Adrenal gland (tissue), 12 donors: ENCODE measurements around the gene NAV2. TPM values are rescaled to one million over a fixed set of nuclear protein-coding genes. Genes with fewer than 3 reads are reported as not detected.

Source experiments
- DNase-seq, 7 donors: peaks; one replicate each; pipeline ENCODE4 v3.0.0-alpha.2; 2019 to 2020
- H3K27ac ChIP-seq, 5 donors: fragments of 200-600 bp; sonication (generic) in 4 of 5; 1 replicate in 3 of 5; 2 replicates in 2 of 5; pipeline versions ENCODE4 v1.5.1 to v1.8.0; 2016 to 2020; ENCODE audit warnings: mild to moderate bottlenecking in 1 of 5
- H3K27me3 ChIP-seq: fragments of 200-600 bp; 2 replicates; pipeline ENCODE4 v1.8.0; 2021
- H3K36me3 ChIP-seq, 2 donors: fragments of 200-600 bp; replicated peaks in 1 of 2; 1 replicate in 1 of 2; 2 replicates in 1 of 2; pipeline versions ENCODE4 v1.5.1 to v1.8.0; 2018 to 2022
- H3K4me1 ChIP-seq, 2 donors: fragments of 200-600 bp; replicated peaks in 1 of 2; 1 replicate in 1 of 2; 2 replicates in 1 of 2; pipeline versions ENCODE4 v1.5.1 to v1.8.0; 2018 to 2021
- H3K4me3 ChIP-seq, 4 donors: fragments of 200-600 bp; sonication (generic) in 3 of 4; one replicate each; pipeline ENCODE4 v1.5.1; 2016 to 2018
- H3K9me3 ChIP-seq, 3 donors: fragments of 200-600 bp; sonication (generic) in 1 of 3; replicated peaks in 1 of 3; 1 replicate in 2 of 3; 2 replicates in 1 of 3; pipeline versions ENCODE4 v1.5.1 to v1.8.0; 2016 to 2021
- POLR2A ChIP-seq, 2 donors: fragments of 450-650 bp; IDR thresholded peaks; one replicate each; pipeline ENCODE4 v1.6.1; 2017; ENCODE audit warnings: antibody characterized with exemption in 2 of 2, mild to moderate bottlenecking in 2 of 2, moderate library complexity in 1 of 2
- WGBS, 4 donors: extraction: QIAGEN DNeasy Blood & Tissue Kit in 2 of 4; methylation state at CpG; one replicate each; pipeline versions ENCODE4 v1.1.5 to v1.1.7; 2013 to 2017; 5-methylcytosine and 5-hydroxymethylcytosine counted together
- intact Hi-C, 2 donors: fragments of 100-400 bp; cut with DNase I; formaldehyde crosslinking; loops; one replicate each; pipeline versions ENCODE4 v1.14.1 to v1.15.0; 2022 to 2023
- polyA plus RNA-seq, 3 donors: library from polyadenylated mRNA; stranded (reverse); fragments of 200-250 nt in 2 of 3; fragments of 350-450 nt in 1 of 3; fragmentation: Illumina TruSeq in 1 of 3; extraction: RNeasy Lipid Tissue Mini Kit (QIAGEN cat#74804) in 1 of 3; gene quantifications; one replicate each; pipeline ENCODE4 v1.2.3, GENCODE V29; 2013 to 2014
- total RNA-seq, 9 donors: library from RNA; depleted of rRNA in 4 of 9; stranded (reverse); fragments of >200 nt in 4 of 9; fragments of 120-200 nt in 1 of 9; fragmentation: NEBNext Ultra II Directional in 1 of 9; extraction: Animal tissue kit (Norgen Biotek cat#: 25700) in 1 of 9; gene quantifications; one replicate each; pipeline versions ENCODE4 v1.1.0 to v1.2.4, GENCODE V29; 2013 to 2023
- TF ChIP-seq, protein P1 (sequence below), 6 experiments: fragments of 450-650 bp in 4 of 6; fragments of 200-600 bp in 2 of 6; sonication (generic) in 1 of 6; IDR thresholded peaks; 1 replicate in 5 of 6; 2 replicates in 1 of 6; pipeline versions ENCODE4 v1.5.1 to v1.8.0; 2016 to 2021; ENCODE audit warnings: antibody characterized with exemption in 6 of 6, mild to moderate bottlenecking in 2 of 6, moderate library complexity in 1 of 6
- donor health status: healthy with polysubstance abuse.
- donor health status: Bipolar disorder and iron deficiency.
- donor health status: DM: yes; HTN: yes; CAD: no.
- donor health status: DM: no; HTN: no; CAD: no.
- donor health status: DM: no; HTN: no; CAD: no.
- donor health status: DM: yes; HTN: yes; CAD: no.

Gene NAV2
- total and polyA plus RNA-seq, 12 donors = 1.6 to 9.2 (median 5.5) TPM

DNA sequence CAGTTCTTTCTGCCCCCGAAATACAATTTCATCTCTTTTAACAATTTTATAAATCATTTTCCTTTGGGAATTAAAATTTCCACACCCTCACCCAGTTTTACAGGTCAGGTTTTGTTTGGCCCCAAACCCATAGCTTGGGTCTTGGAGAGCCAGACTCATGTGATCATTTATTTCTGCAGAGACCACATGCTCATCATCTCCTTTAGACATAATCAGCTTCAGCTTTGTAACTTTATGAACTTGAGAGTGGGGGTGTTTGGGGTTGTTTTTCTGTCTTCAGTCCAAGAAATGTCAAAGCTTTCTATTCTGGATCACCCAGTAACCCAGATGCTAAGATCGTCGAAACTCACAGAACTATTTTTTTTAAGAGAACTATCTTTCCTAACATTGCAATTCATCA lies 376.7 kb downstream of the NAV2 start:
- Histone ChIP-seq H3K4me3 (no peak overlapping the region), H3K36me3 (peaks cover 0 to 2% of the 10 kb centered on the region in 2 donors), H3K27me3 (no peaks in the 10 kb centered on the region), H3K27ac (no peak overlapping the region), H3K9me3 (no peaks in the 10 kb centered on the region), H3K4me1 (peaks cover 10 to 15% of the 10 kb centered on the region in 2 donors)
- intact Hi-C loops = no loop called here
- WGBS, 4 donors = 36 to 48% (median 42%) methylated on average over 3 of the region's 3 CpGs
- no peak for TF ChIP-seq POLR2A (IDR thresholded peaks at IDR 0.05)
- TF ChIP-seq, protein P1, sequence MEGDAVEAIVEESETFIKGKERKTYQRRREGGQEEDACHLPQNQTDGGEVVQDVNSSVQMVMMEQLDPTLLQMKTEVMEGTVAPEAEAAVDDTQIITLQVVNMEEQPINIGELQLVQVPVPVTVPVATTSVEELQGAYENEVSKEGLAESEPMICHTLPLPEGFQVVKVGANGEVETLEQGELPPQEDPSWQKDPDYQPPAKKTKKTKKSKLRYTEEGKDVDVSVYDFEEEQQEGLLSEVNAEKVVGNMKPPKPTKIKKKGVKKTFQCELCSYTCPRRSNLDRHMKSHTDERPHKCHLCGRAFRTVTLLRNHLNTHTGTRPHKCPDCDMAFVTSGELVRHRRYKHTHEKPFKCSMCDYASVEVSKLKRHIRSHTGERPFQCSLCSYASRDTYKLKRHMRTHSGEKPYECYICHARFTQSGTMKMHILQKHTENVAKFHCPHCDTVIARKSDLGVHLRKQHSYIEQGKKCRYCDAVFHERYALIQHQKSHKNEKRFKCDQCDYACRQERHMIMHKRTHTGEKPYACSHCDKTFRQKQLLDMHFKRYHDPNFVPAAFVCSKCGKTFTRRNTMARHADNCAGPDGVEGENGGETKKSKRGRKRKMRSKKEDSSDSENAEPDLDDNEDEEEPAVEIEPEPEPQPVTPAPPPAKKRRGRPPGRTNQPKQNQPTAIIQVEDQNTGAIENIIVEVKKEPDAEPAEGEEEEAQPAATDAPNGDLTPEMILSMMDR (IDR thresholded peaks at IDR 0.05) = no peak
- no peak for DNase-seq

DNA sequence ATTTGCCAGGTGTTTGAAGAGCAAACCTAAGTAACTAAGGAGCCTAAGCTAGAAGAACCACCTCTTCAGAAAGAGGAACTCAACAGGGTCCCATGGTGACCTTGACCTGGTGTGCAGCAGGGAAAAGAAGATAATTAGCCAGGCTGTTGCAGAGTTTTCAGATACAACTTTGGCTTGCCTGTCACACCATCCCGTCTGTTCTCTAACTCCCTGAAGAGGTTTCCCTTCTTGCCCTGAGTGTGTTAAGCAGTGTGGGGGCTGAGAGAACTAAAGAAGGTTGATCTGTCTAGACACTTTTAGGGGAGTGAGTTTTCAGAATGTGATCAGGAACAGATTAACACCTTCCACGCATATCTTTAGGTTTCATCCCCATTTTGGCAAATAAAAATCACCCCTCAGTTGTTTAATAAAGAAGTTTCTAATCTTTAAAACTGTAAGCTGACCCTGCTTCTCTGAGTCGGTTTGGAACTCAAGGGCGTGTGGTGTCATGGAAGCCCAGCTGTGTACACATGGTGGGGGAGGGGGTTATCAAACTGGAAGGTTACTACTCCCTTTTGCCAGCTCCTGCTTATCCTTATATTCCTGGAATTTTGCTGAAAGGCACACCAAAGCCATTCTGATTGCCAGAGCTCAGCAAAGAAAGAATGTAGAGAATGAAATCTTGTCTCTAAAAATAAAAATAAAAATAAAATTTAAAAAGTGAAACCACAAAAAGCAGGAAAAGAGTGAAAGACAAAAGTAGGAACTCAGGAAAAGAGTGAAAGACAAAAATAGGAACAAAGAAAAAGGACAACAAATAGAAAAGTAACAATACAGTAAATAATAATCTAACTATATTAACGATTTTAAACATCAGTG lies 377.4 kb downstream of the NAV2 start:
- no peaks in the 10 kb centered on the region for H3K9me3 ChIP-seq
- H3K27me3 ChIP-seq = no peaks in the 10 kb centered on the region
- TF ChIP-seq, protein P1 (IDR thresholded peaks at IDR 0.05) = no peak
- TF ChIP-seq POLR2A (IDR thresholded peaks at IDR 0.05) = no peak
- peak overlapping the region in 2 of 5 donors; percentile 13 to 30 for H3K27ac ChIP-seq
- peaks cover 0 to 2% of the 10 kb centered on the region in 2 donors for H3K36me3 ChIP-seq
- no peak overlapping the region for H3K4me3 ChIP-seq
- WGBS, 4 donors = 28 to 41% (median 32%) methylated on average over 5 of the region's 5 CpGs
- peaks cover 10 to 15% of the 10 kb centered on the region in 2 donors for H3K4me1 ChIP-seq
- intact Hi-C loops = no loop called here
- DNase-seq = peak; percentile 43 to 74 (median 67)

DNA sequence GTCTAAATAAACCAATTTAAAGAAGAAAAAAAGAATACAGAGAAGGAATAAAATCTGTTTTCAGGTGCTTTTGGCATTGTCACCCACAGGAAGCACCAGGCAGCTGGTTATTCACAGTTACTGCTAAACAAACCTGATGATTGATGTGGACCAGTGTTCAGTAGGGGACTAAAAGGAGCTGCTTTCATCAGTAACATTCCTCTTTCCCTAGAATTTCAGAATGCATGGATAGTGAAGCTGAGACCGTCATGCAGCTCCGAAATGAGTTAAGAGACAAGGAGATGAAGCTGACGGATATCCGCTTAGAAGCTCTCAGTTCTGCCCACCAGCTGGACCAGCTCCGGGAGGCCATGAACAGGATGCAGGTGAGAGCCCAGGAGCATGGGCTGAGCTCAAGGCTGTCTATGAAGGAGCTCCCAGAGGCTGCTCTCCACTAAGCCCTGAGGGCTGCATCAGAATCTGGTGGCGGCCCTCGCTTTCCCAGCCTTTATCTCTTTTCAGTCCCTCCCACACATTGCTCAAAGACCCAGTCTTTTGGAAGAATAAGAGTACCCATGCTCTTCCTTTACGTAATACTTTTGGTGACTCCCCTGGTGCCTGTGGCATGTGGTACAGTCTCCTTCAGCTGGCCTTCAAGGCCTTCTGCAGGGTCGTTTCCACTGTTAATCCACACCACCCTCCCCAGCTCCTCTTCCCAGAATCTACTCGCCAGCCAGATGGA lies 378.2 kb downstream of the NAV2 start:
- Histone ChIP-seq H3K36me3 (peaks cover 0 to 2% of the 10 kb centered on the region in 2 donors), H3K27me3 (no peaks in the 10 kb centered on the region), H3K9me3 (no peaks in the 10 kb centered on the region), H3K4me3 (no peak overlapping the region), H3K27ac (peak overlapping the region in 1 of 5 donors; percentile 13), H3K4me1 (peaks cover 10 to 15% of the 10 kb centered on the region in 2 donors)
- 82 to 88% (median 86%) methylated on average over 10 of the region's 10 CpGs for WGBS, 4 donors
- TF ChIP-seq, protein P1 (IDR thresholded peaks at IDR 0.05) = no peak
- TF ChIP-seq POLR2A (IDR thresholded peaks at IDR 0.05) = no peak
- intact Hi-C loops = no loop called here
- DNase-seq = no peak

DNA sequence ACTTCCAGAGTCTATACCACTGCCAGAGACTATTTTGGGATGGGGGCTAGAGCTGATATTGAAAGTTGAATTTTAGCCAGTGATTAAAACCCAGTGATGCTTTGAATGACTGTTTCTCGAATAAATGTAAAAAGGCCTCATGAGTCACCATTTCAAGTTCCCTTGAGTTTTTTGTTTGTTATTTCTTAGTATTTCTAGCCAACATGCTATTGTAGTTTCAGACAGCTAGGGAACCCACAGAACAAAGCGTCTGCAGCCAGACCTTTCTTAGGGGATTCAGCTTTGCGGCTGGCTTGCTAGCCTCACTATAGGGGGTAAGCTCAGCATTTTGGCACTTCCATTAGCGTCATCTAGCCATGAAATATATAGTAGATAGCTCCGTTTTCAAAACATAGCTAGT lies 381.1 kb downstream of the NAV2 start:
- Histone ChIP-seq H3K4me3 (no peak overlapping the region), H3K9me3 (no peaks in the 10 kb centered on the region), H3K27ac (no peak overlapping the region), H3K27me3 (no peaks in the 10 kb centered on the region), H3K36me3 (peaks cover 0 to 10% of the 10 kb centered on the region in 2 donors), H3K4me1 (peaks cover 10 to 15% of the 10 kb centered on the region in 2 donors)
- TF ChIP-seq POLR2A (IDR thresholded peaks at IDR 0.05) = no peak
- TF ChIP-seq, protein P1 (IDR thresholded peaks at IDR 0.05) = no peak
- 84 to 95% (median 94%) methylated on average over 5 of the region's 5 CpGs for WGBS, 4 donors
- no peak for DNase-seq
- intact Hi-C loops = no loop called here
